ENCODE data around the gene GSK3B. TPM values are rescaled to one million over a fixed set of nuclear protein-coding genes. Genes with fewer than 3 reads are reported as not detected.

GSK3B gene
- total and polyA plus RNA-seq, 2 donors (not counting 1 experiment from before 2014, with no cell fraction given) = 12.3 to 33.3 TPM

- ChIA-PET POLR2A (no interaction called here), CTCF (interaction anchor here (0.7 kb wide), 1 partner anchor 15 kb away, joined by 3 read pairs; no protein-coding TSS in a partner anchor)
- Histone ChIP-seq H3K4me2 (replicated peaks; ENCODE audit: low read depth, low read length, poor library complexity, severe bottlenecking) (no peak overlapping the region), H3K27me3 (replicated peaks in 1 of 4; ENCODE audit: control extremely low read depth in 1 of 4, control insufficient read depth in 3 of 4, insufficient read depth in 4 of 4, low read length in 3 of 4) (no peaks in the 10 kb centered on the region), H3K4me3 (ENCODE audit: control extremely low read depth in 1 of 5, extremely low read depth in 1 of 5, insufficient read depth in 1 of 5, low read depth in 2 of 5, low read length in 4 of 5) (no peak overlapping the region), H3K9ac (ENCODE audit: low read length) (no peak overlapping the region), H3K79me2 (ENCODE audit: control insufficient read depth, insufficient read depth, low read length) (peaks cover 98% of the 10 kb centered on the region), H4K20me1 (ENCODE audit: control insufficient read depth, insufficient read depth, low read length, poor library complexity, severe bottlenecking) (peaks cover 37% of the 10 kb centered on the region), H3K36me3 (replicated peaks in 1 of 2; ENCODE audit: control extremely low read depth in 1 of 2, control insufficient read depth in 1 of 2, extremely low read depth in 1 of 2, insufficient read depth in 2 of 2, low read length in 1 of 2) (no peaks in the 10 kb centered on the region), H3K27ac (ENCODE audit: low read length in 2 of 2) (no peak overlapping the region), H3K9me3 (ENCODE audit: control extremely low read depth in 1 of 3, control insufficient read depth in 2 of 3, insufficient read depth in 1 of 3, low read length in 2 of 3) (peaks cover 0 to 4% (median 0%) of the 10 kb centered on the region in 3 donors), H2AFZ (ENCODE audit: insufficient read depth, low read depth, low read length, poor library complexity, severe bottlenecking) (no peak overlapping the region), H3K4me1 (ENCODE audit: control insufficient read depth in 2 of 2, insufficient read depth in 2 of 2, low read length in 2 of 2) (peaks cover 0 to 17% of the 10 kb centered on the region in 2 donors)
- Mint-ChIP-seq H3K9me3 (ENCODE audit: insufficient read depth) (peaks cover 4% of the 10 kb centered on the region), H3K4me1 (peaks cover 46% of the 10 kb centered on the region), H3K27ac (no peak overlapping the region), H3K4me3 (no peak overlapping the region), H3K27me3 (no peaks in the 10 kb centered on the region)
- TF ChIP-seq CTCF (IDR thresholded peaks at IDR 0.05) (no peak), EZH2 (IDR thresholded peaks at IDR 0.05; ENCODE audit: borderline replicate concordance, insufficient read depth, low read depth, low read length, poor library complexity, severe bottlenecking) (no peak)
- ATAC-seq (ENCODE audit: low read depth) (no peak), DNase-seq (no peak)
- intact Hi-C loops (cut with micrococcal nuclease) = no loop called here
- WGBS (ENCODE audit: insufficient coverage) = 100% methylated on average over 3 of the region's 4 CpGs
Measured at GRCh38 chr3:120066634-120067033, 27.6 kb downstream of the GSK3B start.

GRCh38 chr3:120064641-120065040 is 29.6 kb downstream of the GSK3B start:
- Mint-ChIP-seq H3K27me3 (no peaks in the 10 kb centered on the region), H3K4me3 (no peak overlapping the region), H3K9me3 (ENCODE audit: insufficient read depth) (peaks cover 4% of the 10 kb centered on the region), H3K4me1 (peaks cover 44% of the 10 kb centered on the region), H3K27ac (no peak overlapping the region)
- TF ChIP-seq CTCF (IDR thresholded peaks at IDR 0.05) (no peak), EZH2 (IDR thresholded peaks at IDR 0.05; ENCODE audit: borderline replicate concordance, insufficient read depth, low read depth, low read length, poor library complexity, severe bottlenecking) (no peak)
- H3K9me3 ChIP-seq (ENCODE audit: control extremely low read depth in 1 of 3, control insufficient read depth in 2 of 3, insufficient read depth in 1 of 3, low read length in 2 of 3) = peaks cover 0 to 4% (median 0%) of the 10 kb centered on the region in 3 donors
- no peaks in the 10 kb centered on the region for H3K36me3 ChIP-seq (replicated peaks in 1 of 2; ENCODE audit: control extremely low read depth in 1 of 2, control insufficient read depth in 1 of 2, extremely low read depth in 1 of 2, insufficient read depth in 2 of 2, low read length in 1 of 2)
- no peak for ATAC-seq (ENCODE audit: low read depth)
- CTCF ChIA-PET = no interaction called here
- no peak overlapping the region for H2AFZ ChIP-seq (ENCODE audit: insufficient read depth, low read depth, low read length, poor library complexity, severe bottlenecking)
- WGBS (ENCODE audit: insufficient coverage) = no CpG with 5 or more reads among the region's 2 CpGs
- no peak overlapping the region for H3K4me2 ChIP-seq (replicated peaks; ENCODE audit: low read depth, low read length, poor library complexity, severe bottlenecking)
- no peak for DNase-seq
- peaks cover 0 to 29% of the 10 kb centered on the region in 2 donors for H3K4me1 ChIP-seq (ENCODE audit: control insufficient read depth in 2 of 2, insufficient read depth in 2 of 2, low read length in 2 of 2)
- POLR2A ChIA-PET = no interaction called here
- H3K4me3 ChIP-seq (ENCODE audit: control extremely low read depth in 1 of 5, extremely low read depth in 1 of 5, insufficient read depth in 1 of 5, low read depth in 2 of 5, low read length in 4 of 5) = no peak overlapping the region
- intact Hi-C loops (cut with micrococcal nuclease) = no loop called here
- H3K79me2 ChIP-seq (ENCODE audit: control insufficient read depth, insufficient read depth, low read length) = peaks cover 92% of the 10 kb centered on the region
- no peak overlapping the region for H3K9ac ChIP-seq (ENCODE audit: low read length)
- no peak overlapping the region for H3K27ac ChIP-seq (ENCODE audit: low read length in 2 of 2)
- H4K20me1 ChIP-seq (ENCODE audit: control insufficient read depth, insufficient read depth, low read length, poor library complexity, severe bottlenecking) = peaks cover 36% of the 10 kb centered on the region
- H3K27me3 ChIP-seq (replicated peaks in 1 of 4; ENCODE audit: control extremely low read depth in 1 of 4, control insufficient read depth in 3 of 4, insufficient read depth in 4 of 4, low read length in 3 of 4) = no peaks in the 10 kb centered on the region

All from B cell (primary cell).